Ureter (tissue), 1 donor: ENCODE results near the gene RUNX2. TPM values are rescaled to one million over a fixed set of nuclear protein-coding genes. Genes with fewer than 3 reads are reported as not detected.

ENCODE experiments used
- DNase-seq: peaks from one replicate; pipeline ENCODE4 v3.0.0-alpha.2; 2020; ENCODE audit warnings: low spot score
- total RNA-seq: library from RNA; stranded (reverse); gene quantifications from one replicate; pipeline ENCODE4 v1.2.4, GENCODE V29; 2023
- donor health status: DM: yes; HTN: yes; CAD: no.

The RUNX2 gene
- total RNA-seq, 1 donor from 2014 or later = 18.3 TPM

- DNase-seq = no peak
Measured at GRCh38 chr6:45415315-45415714, 87.2 kb downstream of the RUNX2 start.

GRCh38 chr6:45415788-45416518 is 87.8 kb downstream of the RUNX2 start:
- no peak for DNase-seq

GRCh38 chr6:45416700-45417099 is 88.6 kb downstream of the RUNX2 start:
- DNase-seq = no peak

GRCh38 chr6:45417436-45417835 is 89.3 kb downstream of the RUNX2 start:
- no peak for DNase-seq

GRCh38 chr6:45419571-45420082 is 91.5 kb downstream of the RUNX2 start:
- peak; percentile 81 for DNase-seq

GRCh38 chr6:45420083-45420908 is 92.2 kb downstream of the RUNX2 start:
- no peak for DNase-seq

- DNase-seq = no peak
Measured at GRCh38 chr6:45420909-45421708, 93.0 kb downstream of the RUNX2 start.

- peak; percentile 67 for DNase-seq
Measured at GRCh38 chr6:45421709-45422502, 93.8 kb downstream of the RUNX2 start.

GRCh38 chr6:45422503-45423110 is 94.5 kb downstream of the RUNX2 start:
- DNase-seq = peak; percentile 63

- peak; percentile 46 for DNase-seq
Measured at GRCh38 chr6:45423111-45423823, 95.1 kb downstream of the RUNX2 start.

GRCh38 chr6:45423824-45424450 is 95.8 kb downstream of the RUNX2 start:
- DNase-seq = no peak

- DNase-seq = no peak
Measured at GRCh38 chr6:45424451-45424861, 96.3 kb downstream of the RUNX2 start.

- DNase-seq = no peak
Measured at GRCh38 chr6:45426251-45426650, 98.1 kb downstream of the RUNX2 start.

GRCh38 chr6:45427726-45428125 is 99.6 kb downstream of the RUNX2 start:
- DNase-seq = no peak

GRCh38 chr6:45428727-45429126 is 100.6 kb downstream of the RUNX2 start:
- no peak for DNase-seq

GRCh38 chr6:45430590-45431202 is 102.6 kb downstream of the RUNX2 start:
- DNase-seq = no peak

- DNase-seq = no peak
Measured at GRCh38 chr6:45431317-45432065, 103.4 kb downstream of the RUNX2 start.

- no peak for DNase-seq
Measured at GRCh38 chr6:45432977-45433376, 104.8 kb downstream of the RUNX2 start.
